Endothelial cell of umbilical vein (primary cell): ENCODE data around the gene XPO6. TPM values are rescaled to one million over a fixed set of nuclear protein-coding genes. Genes with fewer than 3 reads are reported as not detected.

Experiments used
- BruUV-seq: library from RNA; stranded (reverse); fragments of 400-500 nt; replicated peaks from 2 replicates; lab custom pipeline; 2021; lab: Mats Ljungman, UMichigan
- CTCF ChIA-PET: fragments of 300-600, 350-600 bp; sonication (Branson Sonifier 250); formaldehyde crosslinking; loops from one replicate; lab custom pipeline; 2021; ENCODE audit warnings: antibody characterized with exemption, inconsistent platforms; lab: Charles Lee
- POLR2A ChIA-PET: fragments of 300-600, 350-600 bp; sonication (Branson Sonifier 250); formaldehyde crosslinking; loops from one replicate; lab custom pipeline; 2021; ENCODE audit warnings: antibody characterized with exemption, inconsistent platforms; lab: Charles Lee
- DNase-seq: peaks from one replicate; pipeline ENCODE4 v3.0.0-alpha.2; 2011; ENCODE audit warnings: low read depth, low spot score
- FAIRE-seq: peaks from 2 replicates; lab custom pipeline; 2011; peaks lifted over from hg19 to GRCh38; lab: Jason Lieb, UNC
- H2AFZ ChIP-seq: 2 replicates; pipeline ENCODE4 v1.6.0; 2012; ENCODE audit warnings: low read depth, low read length, control low read depth, inconsistent platforms
- H3K27ac ChIP-seq: 2 replicates; pipeline ENCODE4 v1.5.1; 2011; ENCODE audit warnings: low read depth, mild to moderate bottlenecking, control low read depth, low read length, moderate library complexity; ENCODE audit not compliant: insufficient read depth
- H3K27me3 ChIP-seq, 2 experiments: 2 replicates each; pipeline versions ENCODE4 v1.6.0 to v1.6.1; 2011; ENCODE audit warnings: low read length in 2 of 2, mixed read lengths in 1 of 2; ENCODE audit not compliant: control insufficient read depth in 2 of 2, insufficient read depth in 2 of 2
- H3K36me3 ChIP-seq, 2 experiments: 2 replicates in 1 of 2; 3 replicates in 1 of 2; pipeline ENCODE4 v1.5.1; 2011; ENCODE audit warnings: low read length in 2 of 2, mild to moderate bottlenecking in 1 of 2, moderate library complexity in 1 of 2; ENCODE audit not compliant: control insufficient read depth in 2 of 2, insufficient read depth in 2 of 2; ENCODE audit errors: extremely low read depth in 1 of 2
- H3K4me1 ChIP-seq: 3 replicates; pipeline ENCODE4 v1.5.1; 2011; ENCODE audit warnings: mild to moderate bottlenecking, low read length; ENCODE audit not compliant: control insufficient read depth, insufficient read depth; ENCODE audit errors: extremely low read depth
- H3K4me2 ChIP-seq: 2 replicates; pipeline ENCODE4 v1.6.1; 2011; ENCODE audit warnings: low read length, control low read depth, mixed read lengths; ENCODE audit not compliant: insufficient read depth
- H3K4me3 ChIP-seq, 3 experiments: fragments of 200-600 bp in 1 of 3; sonication (generic), shearing (Covaris generic) in 1 of 3; replicated peaks in 1 of 3; 2 replicates each; pipeline ENCODE4 v1.5.1; 2011 to 2016; ENCODE audit warnings: control low read depth in 3 of 3, low read length in 3 of 3, mild to moderate bottlenecking in 2 of 3, inconsistent platforms in 1 of 3, low read depth in 1 of 3, moderate library complexity in 1 of 3; ENCODE audit not compliant: insufficient read depth in 1 of 3
- H3K79me2 ChIP-seq: 2 replicates; pipeline ENCODE4 v1.6.0; 2012; ENCODE audit warnings: low read length, inconsistent platforms; ENCODE audit not compliant: control insufficient read depth, insufficient read depth
- H3K9ac ChIP-seq: replicated peaks from 2 replicates; pipeline ENCODE3; 2011; ENCODE audit warnings: low read length, control low read depth; ENCODE audit not compliant: insufficient read depth; ENCODE audit errors: extremely low read depth
- H3K9me1 ChIP-seq: replicated peaks from 3 replicates; pipeline ENCODE4 v1.6.0; 2011; ENCODE audit warnings: mild to moderate bottlenecking, low read length; ENCODE audit not compliant: control insufficient read depth, insufficient read depth; ENCODE audit errors: extremely low read depth
- H3K9me3 ChIP-seq: replicated peaks from 2 replicates; pipeline ENCODE4 v1.5.1; 2012; ENCODE audit warnings: low read length, inconsistent platforms; ENCODE audit not compliant: control insufficient read depth, insufficient read depth
- H4K20me1 ChIP-seq: replicated peaks from 2 replicates; pipeline ENCODE3; 2011; ENCODE audit warnings: mild to moderate bottlenecking, low read length; ENCODE audit not compliant: control insufficient read depth, insufficient read depth; ENCODE audit errors: extremely low read depth
- CTCF ChIP-seq, 2 donors: IDR thresholded peaks; 1 replicate in 1 of 2; 2 replicates in 1 of 2; pipeline ENCODE4 v1.5.1; 2011; ENCODE audit warnings: low read length in 2 of 2, mild to moderate bottlenecking in 2 of 2, moderate library complexity in 2 of 2, control low read depth in 1 of 2, inconsistent platforms in 1 of 2, low read depth in 1 of 2; ENCODE audit not compliant: insufficient read depth in 1 of 2; ENCODE audit errors: extremely low read depth in 1 of 2
- EZH2 ChIP-seq: IDR thresholded peaks from 2 replicates; pipeline ENCODE4 v1.6.1; 2012; ENCODE audit warnings: borderline replicate concordance, low read depth, mild to moderate bottlenecking, moderate library complexity, low read length, inconsistent platforms; ENCODE audit not compliant: severe bottlenecking
- FOS ChIP-seq: IDR thresholded peaks from 2 replicates; pipeline ENCODE4 v1.6.1; 2011; ENCODE audit warnings: mild to moderate bottlenecking, low read length, moderate library complexity, borderline replicate concordance; ENCODE audit not compliant: insufficient read depth
- GATA2 ChIP-seq: IDR thresholded peaks from 2 replicates; pipeline ENCODE4 v1.7.0; 2011; ENCODE audit warnings: low read depth, mild to moderate bottlenecking, moderate library complexity, mixed read lengths, low read length; ENCODE audit not compliant: insufficient read length, insufficient read depth
- JUN ChIP-seq: IDR thresholded peaks from 2 replicates; pipeline ENCODE4 v1.6.1; 2011; ENCODE audit warnings: borderline replicate concordance, low read depth; ENCODE audit not compliant: insufficient read length, insufficient read depth
- MYC ChIP-seq: IDR thresholded peaks from one replicate; pipeline ENCODE4 v1.6.1; 2011; ENCODE audit warnings: mild to moderate bottlenecking, low read depth, low read length
- POLR2A ChIP-seq: IDR thresholded peaks from 2 replicates; pipeline ENCODE4 v1.6.1; 2012; ENCODE audit warnings: low read depth, mild to moderate bottlenecking, control low read depth, low read length
- POLR2AphosphoS5 ChIP-seq: IDR thresholded peaks from 2 replicates; pipeline ENCODE4 v1.6.1; 2012; ENCODE audit warnings: low read depth, mild to moderate bottlenecking, control low read depth, low read length, moderate library complexity; ENCODE audit not compliant: insufficient read depth
- dilution Hi-C: fragments of 300-500 bp; cut with MboI; formaldehyde crosslinking; loops from one replicate; pipeline ENCODE4 v1.15.0; 2019; ENCODE audit warnings: low sequenced_read_pairs; ENCODE audit not compliant: extremely low pct_ligation_motif_present
- intact Hi-C: fragments of 100-400 bp; cut with micrococcal nuclease; formaldehyde crosslinking; loops from one replicate; pipeline ENCODE4 v1.10.0; 2022
- polyA plus RNA-seq, 4 experiments: library from polyadenylated mRNA; depleted of rRNA in 3 of 4; stranded (reverse) in 3 of 4; unstranded in 1 of 4; fragments of >200 nt; gene quantifications; 2 replicates each; pipeline versions ENCODE4 v1.2.1 to v1.2.3, GENCODE V29; 2011 to 2012; ENCODE audit warnings: missing spikeins in 1 of 4
- total RNA-seq: library from RNA; stranded (reverse); gene quantifications from 2 replicates; pipeline ENCODE4 v1.2.3, GENCODE V29; 2021
- TF ChIP-seq, protein P1 (sequence below): IDR thresholded peaks from 2 replicates; pipeline ENCODE4 v1.6.1; 2011; ENCODE audit not compliant: insufficient read depth, insufficient read length

XPO6 gene
- total and polyA plus RNA-seq, 2 donors (not counting 3 experiments of a cell fraction or from before 2014, with no cell fraction given): 170 to 272 TPM

- no TSS peak for BruUV-seq
- dilution Hi-C loops: no loop called here
Observed at GRCh38 chr16:28053461-28053860, 158.3 kb downstream of the XPO6 start.

More at GRCh38 chr16:28053461-28053860, 158.3 kb downstream of the XPO6 start:
- TF ChIP-seq FOS: no peak
- TF ChIP-seq EZH2: no peak
- TF ChIP-seq, protein P1, sequence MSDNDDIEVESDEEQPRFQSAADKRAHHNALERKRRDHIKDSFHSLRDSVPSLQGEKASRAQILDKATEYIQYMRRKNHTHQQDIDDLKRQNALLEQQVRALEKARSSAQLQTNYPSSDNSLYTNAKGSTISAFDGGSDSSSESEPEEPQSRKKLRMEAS: no peak
- TF ChIP-seq MYC: no peak
- TF ChIP-seq POLR2A: no peak
- no peak for TF ChIP-seq CTCF (IDR thresholded peaks at IDR 0.05; ENCODE audit: extremely low read depth in 1 of 2, insufficient read depth in 1 of 2, low read depth in 1 of 2, low read length in 2 of 2)
- TF ChIP-seq GATA2: no peak
- no peak for TF ChIP-seq POLR2AphosphoS5
- TF ChIP-seq JUN: no peak
- CTCF ChIA-PET: no interaction called here
- Histone ChIP-seq H2AFZ (no peak overlapping the region), H3K9me3 (no peaks in the 10 kb centered on the region), H3K27me3 (no peaks in the 10 kb centered on the region), H3K79me2 (no peaks in the 10 kb centered on the region), H3K4me2 (no peak overlapping the region), H3K36me3 (no peaks in the 10 kb centered on the region), H3K9me1 (no peaks in the 10 kb centered on the region), H4K20me1 (no peaks in the 10 kb centered on the region), H3K27ac (no peak overlapping the region), H3K9ac (no peak overlapping the region), H3K4me3 (no peak overlapping the region), H3K4me1 (no peaks in the 10 kb centered on the region)
- POLR2A ChIA-PET: no interaction called here
- no peak for FAIRE-seq
- DNase-seq: no peak
- intact Hi-C loops: no loop called here
